Measurements from ENCODE around the gene CACNA1C.

Gene CACNA1C

DNA sequence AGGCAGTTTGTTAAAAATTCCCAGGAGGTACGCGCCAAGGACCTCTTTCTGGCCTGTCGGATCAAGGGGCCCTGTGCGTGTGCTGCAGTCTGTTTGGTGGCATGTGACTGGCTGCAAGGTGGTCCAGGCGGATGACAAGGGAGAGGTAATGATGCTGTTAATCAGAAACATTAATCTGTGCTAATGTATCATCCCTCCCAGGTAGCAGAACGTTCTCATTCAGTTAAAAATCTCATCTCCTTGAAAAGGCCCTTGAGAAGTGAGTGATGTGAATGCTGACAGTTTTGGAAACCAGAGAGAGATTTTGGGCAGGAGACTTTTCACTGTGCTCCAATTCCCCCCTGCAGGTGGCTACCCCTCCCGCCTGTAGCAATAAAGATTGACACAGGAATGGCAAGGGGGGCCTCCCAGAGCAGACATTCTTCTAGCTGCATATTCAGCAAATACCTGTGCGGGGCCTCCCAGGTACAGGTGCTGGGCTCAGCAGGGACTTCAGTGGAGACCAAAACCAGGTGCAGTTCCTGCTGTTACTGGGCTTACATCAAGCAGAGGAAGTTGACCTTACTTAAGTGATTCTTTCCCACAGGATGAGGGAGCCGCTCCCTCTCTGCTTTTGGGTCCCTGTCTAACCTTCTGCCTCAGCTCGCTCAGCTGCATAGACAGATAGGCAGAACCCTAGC is 364.8 kb downstream of the CACNA1C start:
- no peak for DNase-seq (ENCODE audit: low read depth)

DNA sequence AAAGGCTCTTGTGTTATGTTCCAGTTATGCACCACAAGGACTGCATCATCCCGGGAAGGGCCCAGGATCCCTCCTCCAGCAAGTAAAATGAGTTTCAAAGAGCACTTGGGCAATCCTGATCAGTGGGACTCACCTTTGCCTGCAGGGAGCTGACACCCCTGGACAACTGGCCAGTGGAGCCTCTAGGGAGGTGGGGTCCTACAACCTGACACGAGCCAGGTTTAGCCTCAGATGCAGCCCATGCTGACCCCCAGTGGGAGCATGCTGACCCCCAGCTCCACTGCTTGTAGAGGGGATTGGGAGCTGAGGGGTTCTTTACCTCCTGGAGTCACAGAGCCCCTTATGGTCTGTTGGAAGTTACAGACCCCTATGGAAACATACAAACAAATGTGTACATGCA is 365.8 kb downstream of the CACNA1C start:
- no peak for DNase-seq (ENCODE audit: low read depth)

DNA sequence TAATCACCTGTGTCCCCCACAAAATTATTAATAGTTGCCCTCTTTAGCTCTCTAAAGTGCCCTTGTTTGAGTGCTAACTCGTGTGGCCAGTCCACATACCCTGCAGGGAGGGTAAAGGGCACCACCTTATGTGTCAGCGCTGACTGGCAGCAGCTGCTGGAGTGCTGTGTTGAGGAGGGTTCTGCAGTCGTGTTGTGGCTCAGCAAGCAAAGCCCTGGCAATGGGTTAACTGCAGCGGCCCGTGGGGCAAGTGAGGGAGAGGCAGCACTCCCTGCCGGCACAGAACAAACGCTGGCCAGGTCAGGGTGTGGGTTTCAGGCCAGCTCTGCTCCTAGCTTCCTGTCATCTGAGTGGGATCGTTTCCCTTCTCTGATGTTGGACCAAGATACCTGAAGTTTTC is 369.8 kb downstream of the CACNA1C start:
- DNase-seq (ENCODE audit: low read depth): no peak

DNA sequence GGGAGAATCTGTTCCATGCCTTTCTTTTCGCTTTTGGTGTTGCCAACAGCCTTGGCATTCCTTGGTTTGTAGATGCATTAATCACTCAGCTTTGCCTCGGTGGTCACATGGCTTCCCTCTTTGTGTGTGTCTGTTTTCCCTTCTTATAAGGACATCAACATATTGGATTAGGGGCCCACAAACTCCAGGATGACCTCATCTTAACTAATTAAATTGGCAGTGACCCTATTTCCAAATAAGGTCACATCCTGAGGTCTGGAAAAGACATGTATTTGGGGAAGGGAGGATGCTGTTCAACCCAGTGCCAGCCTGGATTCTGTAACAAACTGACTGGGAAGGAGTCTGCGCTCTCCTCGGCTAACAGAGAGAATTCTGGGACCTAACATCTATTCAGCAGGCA is 376.2 kb downstream of the CACNA1C start:
- no peak for DNase-seq (ENCODE audit: low read depth)

DNA sequence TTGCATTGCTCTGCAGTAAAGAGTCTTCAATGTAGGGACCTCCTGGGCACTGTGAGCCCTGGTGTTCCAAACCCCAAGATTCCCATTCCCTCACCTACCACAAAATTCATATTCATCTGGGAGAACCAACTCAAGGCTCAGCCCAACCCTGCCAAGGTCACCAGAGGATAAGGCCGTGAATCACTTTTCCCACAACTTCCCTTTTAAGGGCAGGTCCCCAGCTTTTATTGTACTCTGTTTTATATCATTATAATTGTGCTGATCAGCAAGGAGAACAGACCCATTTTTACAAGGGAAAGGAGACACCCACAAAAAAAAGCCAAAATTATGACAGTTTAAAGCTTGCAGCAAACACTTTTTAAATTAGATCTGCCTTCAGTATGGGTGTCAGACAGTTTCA is 379.0 kb downstream of the CACNA1C start:
- no peak for DNase-seq (ENCODE audit: low read depth)

DNA sequence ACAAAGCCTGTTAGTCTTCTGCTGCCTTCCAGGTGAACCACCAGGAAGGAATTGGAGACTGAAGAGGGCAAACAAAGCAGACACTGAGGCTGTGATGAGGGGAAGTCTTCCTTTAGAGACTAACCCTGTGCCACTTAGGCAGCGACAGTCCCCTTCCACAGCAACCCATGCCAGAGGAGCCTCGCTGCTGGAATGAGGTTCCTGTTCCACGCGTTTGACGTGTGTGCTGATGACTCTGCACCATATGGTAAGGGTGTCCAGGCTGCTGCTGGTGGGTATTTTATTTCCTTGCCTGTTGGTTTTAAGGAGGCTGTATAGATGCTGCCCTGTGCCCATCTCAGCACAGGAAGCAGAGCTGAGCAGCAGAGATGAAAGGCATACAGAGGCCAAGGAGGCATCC is 380.1 kb downstream of the CACNA1C start:
- DNase-seq (ENCODE audit: low read depth): no peak

DNA sequence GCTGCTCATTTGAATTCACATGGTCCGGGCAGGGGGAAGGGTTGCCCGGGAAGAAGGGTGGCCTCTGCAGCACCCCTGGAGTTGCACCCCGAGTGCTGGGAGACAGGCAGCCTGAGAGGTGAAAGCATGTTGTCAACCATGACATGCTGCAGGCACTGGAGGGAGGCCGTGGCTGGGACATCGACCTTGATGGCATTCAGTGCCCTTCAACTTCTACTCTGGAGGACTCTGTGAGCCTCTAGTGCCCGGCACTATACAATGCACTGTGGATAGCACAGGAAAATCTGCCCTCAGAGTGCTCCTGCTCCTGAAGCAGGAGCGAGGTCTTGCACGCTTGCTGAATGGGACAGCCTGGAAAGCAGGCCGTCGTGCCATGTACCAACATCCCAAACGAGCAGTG is 382.7 kb downstream of the CACNA1C start:
- DNase-seq (ENCODE audit: low read depth): no peak

DNA sequence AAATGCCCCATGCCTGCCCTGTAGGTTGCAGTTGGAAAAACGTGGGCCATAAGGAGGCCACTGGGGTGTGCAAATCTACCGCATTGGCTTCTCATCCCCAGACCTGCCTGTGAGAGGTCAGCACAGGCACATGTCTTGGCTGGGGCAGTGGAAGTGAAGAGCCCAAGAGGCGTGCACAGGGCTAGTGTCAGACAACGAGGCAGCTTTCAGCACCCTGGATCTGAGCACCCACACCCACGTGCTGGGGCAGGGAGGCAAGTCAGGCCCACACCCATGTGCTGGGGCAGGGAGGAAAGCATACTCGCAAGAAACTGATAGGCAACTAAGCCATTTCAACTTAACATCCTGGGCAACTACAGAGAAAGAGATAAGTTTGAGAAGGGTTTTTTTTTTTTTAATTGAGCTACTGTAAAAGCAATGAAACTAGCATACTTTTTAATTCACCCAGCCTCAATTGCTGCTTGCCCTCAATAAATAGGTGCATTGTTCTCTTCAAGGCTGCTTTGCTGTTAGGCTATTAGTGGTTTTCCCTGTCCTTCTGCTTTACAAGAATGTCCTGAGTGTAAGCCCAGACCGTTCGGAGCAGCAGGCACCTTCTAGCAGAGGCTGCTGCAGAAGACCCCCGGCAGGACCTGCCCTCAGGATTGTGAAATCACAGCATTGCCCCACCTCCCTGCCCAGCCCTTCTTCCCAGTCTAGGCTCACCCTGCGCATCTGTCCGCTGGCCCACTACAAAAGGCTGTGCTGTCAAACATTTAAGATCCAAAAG is 386.7 kb downstream of the CACNA1C start:
- DNase-seq (ENCODE audit: low read depth): no peak

DNA sequence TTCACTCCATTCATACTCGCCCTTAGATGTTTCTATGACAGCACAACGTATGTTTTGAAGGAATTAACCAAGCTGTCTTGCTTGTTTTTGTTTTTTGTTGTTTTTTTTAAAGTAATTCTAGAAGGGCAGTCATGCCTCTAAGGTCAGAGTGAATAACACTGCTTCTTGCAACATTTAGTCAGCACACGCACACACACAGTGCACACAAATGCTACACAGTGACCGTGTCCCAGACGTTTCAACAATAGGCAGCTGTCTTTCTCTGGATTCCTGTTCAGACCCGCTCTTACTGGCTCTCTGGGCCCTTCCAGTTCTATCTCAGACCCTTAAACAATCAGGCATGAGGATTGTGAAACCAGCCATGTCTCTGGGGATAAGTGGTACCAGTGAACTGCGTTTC is 391.0 kb downstream of the CACNA1C start:
- DNase-seq (ENCODE audit: low read depth): no peak

DNA sequence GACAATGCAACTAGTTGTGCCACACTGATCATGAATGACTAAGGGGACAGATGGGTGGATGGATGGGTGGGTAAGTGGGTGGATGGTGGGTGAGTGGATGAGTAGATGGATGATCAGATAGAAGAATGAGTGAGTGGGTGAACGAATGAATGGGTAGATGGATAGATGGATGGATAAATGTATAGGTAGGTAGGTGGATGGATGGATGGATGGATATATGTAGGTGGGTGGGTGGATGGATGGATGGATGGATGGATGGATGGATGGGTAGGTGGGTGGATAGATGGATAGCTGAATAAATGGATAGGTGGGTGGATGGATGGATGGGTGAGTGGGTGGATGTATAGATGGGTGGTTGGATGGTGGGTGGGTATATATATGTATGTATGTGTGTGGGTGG is 393.2 kb downstream of the CACNA1C start:
- DNase-seq (ENCODE audit: low read depth): no peak

DNA sequence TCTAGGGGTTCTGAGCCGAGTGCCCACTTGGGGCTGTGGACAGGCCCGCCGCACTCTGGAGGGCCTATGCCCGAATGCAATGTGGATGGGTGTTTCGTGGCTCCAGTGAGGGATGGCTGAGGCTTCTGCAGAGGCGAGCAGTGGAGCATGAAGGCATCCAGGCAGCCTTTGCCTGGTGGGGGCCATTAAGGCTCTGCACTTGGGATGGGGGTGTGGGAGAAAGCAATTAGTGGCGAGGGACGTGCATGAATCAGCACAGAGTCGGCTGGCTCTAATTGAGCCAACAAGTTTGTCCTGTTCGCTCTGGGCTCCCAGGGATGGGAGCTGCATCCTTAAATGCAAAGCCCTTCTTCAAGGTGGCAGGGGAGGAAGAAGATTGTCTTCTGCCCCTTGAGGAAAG is 395.1 kb downstream of the CACNA1C start:
- DNase-seq (ENCODE audit: low read depth): no peak

DNA sequence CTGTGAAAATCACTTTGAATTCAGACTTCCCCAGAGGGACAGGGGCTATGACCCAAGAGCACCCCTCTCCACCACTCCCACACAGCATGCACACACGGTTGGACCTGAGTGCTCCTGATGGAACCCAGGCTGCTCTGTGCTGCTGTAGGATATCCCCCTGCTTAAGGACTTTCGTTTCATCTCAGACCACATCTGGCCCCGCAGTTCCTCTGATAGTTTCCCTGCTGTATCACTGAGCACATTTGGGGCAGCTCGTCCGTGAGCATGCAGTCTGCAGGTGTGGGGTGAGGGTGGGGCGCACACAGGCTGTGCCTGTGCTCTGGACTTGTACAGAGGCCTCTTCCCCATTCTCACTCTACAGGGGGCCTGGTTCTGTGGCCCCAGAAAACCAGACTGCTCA is 396.8 kb downstream of the CACNA1C start:
- DNase-seq (ENCODE audit: low read depth): no peak

DNA sequence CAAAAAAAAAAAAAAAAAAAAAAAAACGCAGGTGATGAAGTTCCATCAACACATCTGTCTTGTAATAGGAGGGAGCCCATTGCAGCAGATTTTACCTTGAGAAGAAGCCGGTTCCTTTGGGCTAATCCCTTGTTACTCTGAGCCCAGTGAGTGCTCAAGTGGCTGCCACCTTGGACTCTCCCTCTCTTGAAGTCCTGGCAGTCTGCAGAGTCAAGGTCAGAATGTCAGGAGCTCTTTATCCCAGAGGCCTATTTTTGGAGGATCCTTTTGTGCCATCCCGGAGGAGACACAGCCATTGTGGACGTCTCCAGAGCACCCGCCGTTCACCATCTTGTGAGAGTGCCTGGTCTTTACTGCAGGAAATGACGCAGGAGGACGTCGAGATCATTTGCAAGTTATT is 397.8 kb downstream of the CACNA1C start:
- no peak for DNase-seq (ENCODE audit: low read depth)

DNA sequence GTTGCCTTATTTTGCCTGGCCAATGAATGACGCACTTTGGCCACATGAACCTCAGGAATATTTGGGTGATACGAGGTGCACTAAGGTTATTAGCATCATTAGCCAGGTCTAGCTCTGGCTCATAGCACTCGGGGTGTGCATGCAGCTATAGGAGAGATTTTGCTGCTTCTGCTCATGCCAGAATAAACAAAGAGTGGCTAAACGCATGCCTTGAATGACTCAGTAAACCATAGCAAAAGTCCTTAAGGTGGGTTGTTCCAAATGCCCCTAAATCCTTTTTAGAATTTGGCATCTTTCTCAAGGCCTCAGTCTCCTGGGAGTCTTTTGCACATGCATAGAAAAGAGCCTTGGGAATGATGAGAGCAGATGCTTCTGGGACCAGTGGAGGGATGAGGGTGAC is 398.2 kb downstream of the CACNA1C start:
- no peak for DNase-seq (ENCODE audit: low read depth)

DNA sequence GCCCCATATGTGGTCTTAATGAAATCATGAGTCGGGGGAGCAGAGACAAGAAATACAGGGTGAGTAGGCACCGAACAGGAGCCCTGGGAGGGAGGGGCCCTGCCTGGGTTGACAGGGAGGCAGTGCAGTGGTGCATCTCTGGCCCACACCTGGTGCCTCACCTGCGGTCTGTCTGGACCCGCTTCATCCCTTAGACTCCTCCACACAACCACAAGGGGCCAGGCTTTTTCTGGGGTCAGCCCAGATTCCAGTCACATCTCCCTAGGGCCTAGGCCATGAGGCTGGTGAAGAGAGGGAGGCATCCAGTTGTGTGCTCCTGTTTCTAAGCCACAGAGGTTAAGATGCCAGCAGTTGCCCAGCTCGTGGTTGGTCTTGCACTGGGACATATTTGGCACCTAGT is 398.7 kb downstream of the CACNA1C start:
- DNase-seq (ENCODE audit: low read depth): no peak

DNA sequence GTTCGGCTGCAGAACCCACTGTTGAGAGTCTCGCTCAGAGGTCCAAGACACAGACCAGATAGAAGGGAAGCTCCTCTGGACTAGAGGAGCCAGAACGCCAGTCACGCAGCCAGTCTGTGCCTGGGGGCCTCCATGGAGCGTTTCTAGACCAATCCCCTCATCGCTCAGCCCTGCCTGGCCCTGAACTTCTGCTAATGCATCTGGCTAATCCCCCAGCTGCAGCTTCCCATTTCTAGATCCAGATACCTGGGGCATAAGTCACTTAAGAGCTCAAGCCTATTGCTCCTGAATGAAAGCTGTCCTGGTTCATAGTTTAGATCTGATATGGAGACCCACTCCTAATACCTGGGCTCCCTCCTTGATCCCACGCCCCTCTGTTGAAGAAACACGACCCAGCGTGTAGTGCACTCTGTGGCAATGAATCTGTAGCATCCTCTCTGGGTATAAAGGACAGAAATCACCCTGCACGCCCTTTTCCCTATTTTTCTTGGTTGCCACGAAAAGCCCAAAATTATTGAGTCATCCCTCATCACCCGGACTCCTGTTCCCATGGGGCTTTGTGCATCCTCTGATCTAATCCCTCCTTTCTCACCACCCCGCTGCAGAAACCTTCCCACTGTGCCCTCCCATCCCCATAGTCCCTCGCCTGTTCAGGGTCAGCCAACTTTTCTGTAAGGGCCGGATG is 400.4 kb downstream of the CACNA1C start:
- DNase-seq (ENCODE audit: low read depth): no peak

DNA sequence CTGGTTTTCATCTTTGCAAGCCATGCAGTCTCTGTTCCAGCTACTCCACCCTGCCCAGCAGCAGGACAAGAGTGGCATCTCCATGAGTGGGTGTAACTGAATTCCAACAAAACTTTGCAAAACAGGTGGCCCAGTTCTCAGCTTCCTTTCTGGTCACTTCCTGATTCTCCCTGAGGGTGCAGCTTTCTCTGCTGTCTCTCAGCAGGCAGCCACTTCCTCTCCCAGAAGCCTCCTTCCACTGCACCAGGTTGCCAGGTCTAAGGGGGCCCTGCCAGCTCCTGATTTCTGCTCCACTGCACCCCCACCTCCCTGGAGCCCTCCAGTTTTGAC is 400.9 kb downstream of the CACNA1C start:
- no peak for DNase-seq (ENCODE audit: low read depth)

DNA sequence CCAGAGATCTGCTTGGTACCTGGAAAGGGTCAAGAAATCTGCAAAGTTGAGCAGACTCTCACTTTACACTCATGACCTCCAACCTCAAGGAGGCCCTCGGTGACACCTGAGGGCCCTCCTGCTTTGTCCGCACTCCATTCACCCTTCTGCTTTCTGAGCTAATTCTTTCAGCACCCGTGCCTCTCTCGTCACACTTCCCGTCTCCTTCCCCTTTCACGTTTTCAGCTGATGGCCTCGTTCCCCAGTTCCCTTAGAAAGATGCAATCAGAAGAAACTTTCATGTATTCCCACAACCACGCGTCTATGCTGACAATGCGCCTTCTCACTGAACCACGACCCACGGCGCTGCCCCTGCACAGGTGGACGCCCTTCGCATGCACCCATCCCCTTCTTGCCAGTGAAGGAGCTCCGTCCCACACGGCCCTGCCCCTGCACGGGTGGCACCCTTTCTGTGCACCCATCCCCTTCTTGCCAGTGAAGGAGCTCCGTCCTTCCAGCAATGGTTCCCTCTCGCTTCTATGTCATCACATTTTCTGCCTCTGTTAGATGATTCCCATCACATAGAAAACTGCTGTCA is 401.9 kb downstream of the CACNA1C start:
- no peak for DNase-seq (ENCODE audit: low read depth)

DNA sequence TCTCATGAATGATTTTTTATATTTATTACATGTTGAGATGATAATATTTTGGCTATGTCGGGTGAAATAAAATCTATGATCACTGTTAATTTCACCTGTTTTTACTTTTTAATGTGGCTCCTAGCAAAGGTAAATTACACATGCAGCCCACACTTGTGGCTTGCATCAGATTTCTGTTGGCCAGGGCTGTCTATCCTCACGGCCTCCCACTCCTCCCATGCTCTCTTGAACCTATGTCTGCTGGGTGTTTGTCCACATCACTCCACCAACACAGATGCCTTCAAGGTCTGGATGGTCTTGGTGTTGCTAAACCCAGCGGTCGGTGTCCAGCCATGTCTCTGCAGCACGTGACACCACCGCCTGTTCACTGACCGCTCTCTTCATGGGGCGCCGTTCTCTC is 402.6 kb downstream of the CACNA1C start:
- no peak for DNase-seq (ENCODE audit: low read depth)

DNA sequence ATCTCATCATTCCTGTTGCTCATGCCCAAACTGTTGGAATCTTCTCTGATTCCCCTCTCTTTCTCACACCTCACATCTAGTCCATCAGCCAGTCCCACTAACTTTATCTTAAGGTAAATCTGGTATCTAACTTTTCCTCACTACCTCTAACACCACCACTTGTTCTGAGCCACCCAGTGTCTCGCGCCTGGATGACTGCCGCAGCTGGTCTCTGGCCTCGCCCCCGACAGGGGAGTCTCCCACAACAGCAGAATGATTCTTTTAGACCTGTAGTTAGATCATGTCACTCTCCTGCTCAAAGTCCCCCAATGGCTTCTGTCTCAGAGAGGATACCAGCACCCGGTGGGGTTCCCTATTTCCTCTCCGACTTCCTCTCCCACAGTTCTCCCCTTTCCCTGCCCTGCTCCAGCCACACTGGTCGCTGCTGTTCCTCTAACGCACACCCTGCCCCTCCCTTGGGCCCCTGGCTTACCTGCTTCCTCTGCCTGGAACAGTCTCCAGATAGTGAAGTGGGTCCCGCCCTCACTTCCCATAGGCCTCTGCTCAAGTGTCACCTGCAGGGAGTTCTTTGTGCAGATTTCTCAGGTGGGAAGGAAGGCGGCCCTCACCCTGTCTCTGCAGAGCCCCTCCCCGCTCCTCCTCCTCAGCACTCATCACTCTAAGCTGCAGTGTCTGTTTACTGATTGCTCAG is 403.5 kb downstream of the CACNA1C start:
- DNase-seq (ENCODE audit: low read depth): no peak

DNA sequence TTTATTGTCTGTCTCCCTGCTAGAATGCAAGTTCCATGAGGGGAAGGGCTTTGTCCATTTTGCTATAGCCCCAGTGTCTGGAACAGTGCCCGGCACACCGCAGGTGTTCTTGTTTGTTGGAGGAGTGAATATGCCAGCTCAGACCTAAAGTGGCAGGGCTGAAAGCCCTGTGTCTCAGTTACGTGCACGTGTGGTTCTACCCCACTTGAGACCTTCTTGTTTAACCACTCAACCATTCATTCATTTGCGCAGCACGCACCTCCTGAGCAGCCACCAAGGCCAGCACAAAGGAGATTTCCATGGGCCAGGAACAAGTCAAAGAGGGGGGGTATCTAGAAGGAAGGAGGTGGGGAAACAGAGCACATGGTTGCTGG is 404.0 kb downstream of the CACNA1C start:
- no peak for DNase-seq (ENCODE audit: low read depth)

DNA sequence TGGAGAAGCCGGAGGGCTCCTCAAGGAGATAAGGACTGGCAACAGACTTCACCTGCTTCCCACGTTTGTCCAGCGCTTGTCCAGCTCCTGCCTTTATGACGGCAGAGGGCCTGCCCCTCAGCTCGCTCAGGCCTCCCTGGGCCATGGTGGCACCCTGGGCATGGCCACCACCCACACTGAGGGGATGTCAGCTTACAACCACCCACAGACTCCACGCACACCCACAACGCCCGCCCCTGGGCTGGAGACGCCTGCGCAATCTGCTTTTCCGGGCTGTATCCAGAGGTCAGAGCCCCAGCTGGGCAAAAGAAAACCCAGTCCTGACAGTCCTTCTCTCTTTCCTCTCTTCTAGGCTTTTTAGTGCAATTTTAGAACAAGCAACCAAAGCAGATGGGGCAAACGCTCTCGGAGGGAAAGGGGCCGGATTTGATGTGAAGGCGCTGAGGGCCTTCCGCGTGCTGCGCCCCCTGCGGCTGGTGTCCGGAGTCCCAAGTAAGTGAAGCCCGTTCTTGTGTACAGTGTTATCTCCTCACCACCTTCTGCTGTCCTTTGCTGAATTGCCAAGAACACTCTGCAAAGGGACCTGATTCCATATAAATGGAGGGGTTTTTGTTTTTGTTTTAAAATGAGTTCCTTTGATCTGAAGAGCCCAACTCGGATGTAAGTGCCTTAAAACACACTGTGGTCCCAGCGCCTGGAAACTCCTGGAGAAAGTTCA is 404.6 kb downstream of the CACNA1C start:
- no peak for DNase-seq (ENCODE audit: low read depth)
